HG03378 (cell line): ENCODE data around the gene DACH2.
A peak's percentile ranks its signal among the peaks of the same experiment; 100 is the strongest.
"Not testable (repeated sequence)": the region's sequence is repeated elsewhere in the genome, so short reads cannot be mapped to it uniquely, and the experiment has no call there.

Experiments used
- ATAC-seq: cut with Tn5 transposase; IDR thresholded peaks from one replicate; pipeline ENCODE4 v1.9.1; 2021; ENCODE audit warnings: mild to moderate bottlenecking, moderate library complexity; ENCODE audit not compliant: unreplicated experiment

The DACH2 gene

GRCh38 chrX:86148024-86148511 lies at the start of gene DACH2:
TSS of gene DACH2 (plus strand) at chrX:86148451.
- peak; percentile 92 for ATAC-seq

- ATAC-seq: no peak
Observed at GRCh38 chrX:86102341-86102740, 45.9 kb upstream of the DACH2 start.

DNA sequence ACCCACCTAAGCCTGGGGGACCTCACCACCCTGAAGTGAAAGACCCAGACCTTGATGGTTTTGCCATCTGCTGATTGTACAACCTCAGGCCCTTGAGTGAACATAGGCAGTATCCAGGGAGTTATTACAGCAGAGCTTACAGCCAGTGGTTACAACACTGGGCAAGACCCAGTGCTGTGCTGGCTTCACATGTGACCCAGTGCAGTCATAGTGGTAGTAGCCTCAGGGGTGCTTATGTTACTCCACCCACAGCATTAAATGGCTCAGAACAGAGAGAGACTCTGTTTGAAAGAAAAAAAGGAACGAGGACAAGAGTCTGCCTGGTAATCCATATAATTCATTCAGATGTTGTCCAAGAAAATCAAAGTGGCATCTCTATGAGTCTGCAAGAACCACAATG lies 45.2 kb upstream of the DACH2 start:
- ATAC-seq: no peak

DNA sequence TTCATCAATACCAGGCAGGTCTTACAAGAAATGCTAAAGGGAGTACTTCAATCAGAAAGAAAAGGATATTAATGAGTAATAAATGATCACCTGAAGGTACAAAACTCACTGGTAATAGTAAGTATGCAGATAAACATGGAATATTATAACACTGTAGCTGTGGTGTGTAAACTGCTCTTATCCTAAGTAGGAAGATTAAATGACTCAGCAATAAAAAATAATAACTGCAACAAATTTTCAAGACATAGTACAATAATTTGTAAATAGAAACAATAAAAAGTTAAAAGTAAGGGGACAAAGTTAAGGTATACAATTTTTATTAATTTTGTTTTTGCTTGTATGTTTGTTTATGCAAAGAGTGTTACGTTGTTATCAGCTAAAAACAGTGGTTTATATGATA lies 43.7 kb upstream of the DACH2 start:
- ATAC-seq: no peak

GRCh38 chrX:86121916-86122315 lies 26.3 kb upstream of the DACH2 start:
- ATAC-seq: no peak

DNA sequence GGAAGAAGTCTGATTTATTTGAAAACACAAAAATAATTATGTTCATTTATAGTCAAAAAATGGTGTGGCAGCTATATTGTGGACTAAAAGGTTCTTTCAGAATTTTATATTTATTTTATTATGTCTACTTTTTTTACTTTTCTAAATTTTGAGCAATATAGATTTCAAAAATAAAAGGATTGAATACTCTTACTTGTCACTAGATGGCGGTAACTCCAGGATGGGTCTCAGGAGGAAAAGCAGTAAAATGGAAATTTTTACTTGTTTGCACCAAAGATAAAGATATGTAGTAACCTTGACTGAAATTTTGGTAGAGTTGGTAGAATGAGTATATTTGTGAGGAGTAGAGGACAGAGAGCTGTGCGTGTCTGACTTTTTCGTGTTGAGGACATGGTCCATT lies 14.5 kb upstream of the DACH2 start:
- ATAC-seq: no peak

DNA sequence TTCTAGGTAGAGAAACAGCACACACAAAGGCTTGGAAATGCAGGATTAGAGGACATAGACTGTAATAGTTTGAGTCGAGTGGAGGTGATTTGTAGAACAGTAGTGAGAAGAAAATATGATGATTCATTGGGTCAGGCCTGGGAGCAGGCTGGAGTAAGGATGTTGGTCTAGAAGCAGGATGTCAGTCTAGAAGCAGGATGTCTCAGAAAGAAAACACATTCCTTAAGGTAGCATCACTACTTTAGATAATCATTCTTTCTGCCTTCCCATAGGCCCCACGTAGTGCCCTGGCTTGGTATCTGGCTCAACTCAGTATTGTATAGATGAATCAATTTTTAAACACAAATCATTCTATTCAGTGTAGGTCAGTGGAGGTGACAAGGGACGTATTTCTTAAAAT lies 11.2 kb upstream of the DACH2 start:
- no peak for ATAC-seq

- no peak for ATAC-seq
Observed at GRCh38 chrX:86141786-86142185, 6.5 kb upstream of the DACH2 start.

- no peak for ATAC-seq
Observed at GRCh38 chrX:86146102-86146501, 2.1 kb upstream of the DACH2 start.

DNA sequence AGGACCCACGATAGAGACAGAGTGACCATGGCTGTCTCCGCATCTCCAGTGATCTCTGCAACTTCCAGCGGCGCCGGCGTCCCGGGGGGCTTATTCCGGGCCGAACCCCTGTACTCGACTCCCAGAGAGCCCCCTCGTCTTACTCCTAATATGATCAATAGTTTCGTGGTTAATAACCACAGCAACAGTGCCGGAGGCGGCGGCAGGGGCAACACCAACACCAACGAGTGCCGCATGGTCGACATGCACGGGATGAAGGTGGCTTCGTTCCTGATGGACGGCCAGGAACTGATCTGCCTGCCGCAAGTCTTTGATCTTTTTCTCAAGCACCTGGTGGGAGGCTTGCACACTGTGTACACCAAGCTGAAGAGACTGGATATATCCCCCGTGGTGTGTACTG lies 343 bp downstream of the DACH2 start:
- no peak for ATAC-seq

GRCh38 chrX:86149119-86149518 lies 868 bp downstream of the DACH2 start:
- ATAC-seq: no peak

- no peak for ATAC-seq
Observed at GRCh38 chrX:86154553-86154952, 6.3 kb downstream of the DACH2 start.

GRCh38 chrX:86171366-86171765 lies 23.1 kb downstream of the DACH2 start:
- peak; percentile 65 for ATAC-seq

- ATAC-seq: no peak
Observed at GRCh38 chrX:86178906-86179305, 30.7 kb downstream of the DACH2 start.

GRCh38 chrX:86181325-86181724 lies 33.1 kb downstream of the DACH2 start:
- not testable (repeated sequence) for ATAC-seq

DNA sequence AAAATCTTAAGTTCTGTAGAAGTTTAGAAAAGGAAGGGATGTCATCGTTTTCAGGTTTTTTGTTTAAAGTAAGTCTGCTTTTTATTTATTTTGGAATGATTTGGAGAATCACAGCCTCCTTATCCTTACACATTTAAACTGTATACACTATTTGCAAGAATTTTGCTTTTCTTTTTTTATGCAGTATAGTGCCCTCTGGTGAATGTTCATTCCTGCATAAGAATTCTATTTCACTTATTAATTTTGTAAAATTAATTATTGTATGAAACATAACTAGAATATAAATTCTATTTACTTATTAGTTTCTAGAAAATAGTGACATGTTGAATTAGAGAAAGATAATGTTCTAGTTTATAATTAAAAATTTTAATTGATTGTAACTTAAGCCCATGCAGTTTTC lies 44.6 kb downstream of the DACH2 start:
- ATAC-seq: no peak

- ATAC-seq: no peak
Observed at GRCh38 chrX:86194758-86195157, 46.5 kb downstream of the DACH2 start.

- ATAC-seq: no peak
Observed at GRCh38 chrX:86195343-86195742, 47.1 kb downstream of the DACH2 start.

GRCh38 chrX:86197815-86198214 lies 49.6 kb downstream of the DACH2 start:
- no peak for ATAC-seq

GRCh38 chrX:86210772-86211171 lies 62.5 kb downstream of the DACH2 start:
- ATAC-seq: no peak

GRCh38 chrX:86215260-86215659 lies 67.0 kb downstream of the DACH2 start:
- ATAC-seq: no peak

DNA sequence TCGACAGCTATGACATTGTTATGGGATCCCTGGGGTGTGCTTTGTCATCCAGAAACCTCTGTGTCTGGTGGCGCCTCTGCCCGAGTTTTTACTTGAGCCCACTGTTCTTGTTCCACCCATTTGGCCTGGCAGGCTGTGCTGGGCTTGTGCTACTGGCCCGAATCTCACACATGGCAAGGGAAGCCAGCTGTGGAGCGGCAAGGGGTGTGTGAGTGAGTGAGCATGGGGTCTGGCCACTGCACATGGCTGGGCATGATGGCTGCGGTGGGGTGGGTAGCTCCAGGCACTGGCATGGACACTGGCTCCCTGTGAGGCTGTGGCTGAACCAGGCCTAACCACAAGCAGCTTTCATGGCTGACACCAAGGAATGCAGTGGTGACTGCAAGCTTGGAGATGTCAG lies 89.2 kb downstream of the DACH2 start:
- ATAC-seq: no peak

DNA sequence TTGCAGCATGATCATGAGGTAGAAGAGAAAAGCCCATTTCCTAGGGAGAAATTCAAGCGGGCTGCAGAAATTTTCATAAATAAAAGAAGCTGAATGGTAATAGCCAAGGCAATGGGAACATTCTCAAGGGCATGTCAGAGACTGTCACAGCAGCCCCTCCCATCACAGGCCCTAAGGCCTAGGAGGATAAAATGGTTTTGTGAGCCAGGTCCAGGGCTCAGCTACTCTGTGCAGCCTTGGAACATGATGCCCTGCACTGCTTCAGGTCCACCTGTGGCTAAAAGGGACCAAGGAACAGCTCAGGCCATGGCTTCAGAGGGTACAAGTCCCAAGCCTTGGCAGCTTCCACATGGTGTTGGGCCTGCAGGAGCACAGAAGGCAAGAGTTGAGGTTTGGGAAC lies 93.3 kb downstream of the DACH2 start:
- no peak for ATAC-seq

- ATAC-seq: no peak
Observed at GRCh38 chrX:86263526-86263925, 115.3 kb downstream of the DACH2 start.
